Measurements from ENCODE around the gene MON1A. TPM values are rescaled to one million over a fixed set of nuclear protein-coding genes. Genes with fewer than 3 reads are reported as not detected.

MON1A gene
- total and polyA plus RNA-seq, 2 of the 8 experiments (the other 6 are each of a cell fraction or from before 2014, with no cell fraction given), result 10.3 to 14.1 TPM

DNA sequence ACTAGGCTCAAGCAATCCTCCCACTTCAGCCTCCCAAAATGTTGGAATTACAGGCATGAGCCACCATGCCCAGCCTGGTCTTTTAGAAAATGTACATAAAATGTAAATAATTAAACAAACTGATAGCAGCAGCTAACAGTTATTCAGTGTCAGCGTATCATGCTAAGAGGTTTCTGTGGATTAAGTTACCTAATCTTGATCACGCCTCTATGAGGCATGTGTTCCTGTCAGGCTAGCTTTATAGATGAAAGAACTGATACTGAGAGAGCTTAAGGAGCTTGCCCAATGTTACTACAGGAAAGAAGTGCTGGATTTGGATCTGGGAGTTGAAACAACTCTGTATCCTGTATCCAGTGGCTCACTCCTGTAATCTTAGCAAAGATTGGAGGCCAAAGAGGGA lies 14.7 kb downstream of the MON1A start (continued):
- no peak for TF ChIP-seq CHD2 (IDR thresholded peaks at IDR 0.05; ENCODE audit: low read length)
- TF ChIP-seq SP2 (IDR thresholded peaks at IDR 0.05; ENCODE audit: low read length), result no peak
- TF ChIP-seq, protein P1, sequence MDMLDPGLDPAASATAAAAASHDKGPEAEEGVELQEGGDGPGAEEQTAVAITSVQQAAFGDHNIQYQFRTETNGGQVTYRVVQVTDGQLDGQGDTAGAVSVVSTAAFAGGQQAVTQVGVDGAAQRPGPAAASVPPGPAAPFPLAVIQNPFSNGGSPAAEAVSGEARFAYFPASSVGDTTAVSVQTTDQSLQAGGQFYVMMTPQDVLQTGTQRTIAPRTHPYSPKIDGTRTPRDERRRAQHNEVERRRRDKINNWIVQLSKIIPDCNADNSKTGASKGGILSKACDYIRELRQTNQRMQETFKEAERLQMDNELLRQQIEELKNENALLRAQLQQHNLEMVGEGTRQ (IDR thresholded peaks at IDR 0.05; ENCODE audit: low read length), result no peak
- no peak for TF ChIP-seq CREB1 (IDR thresholded peaks at IDR 0.05)
